HS-5 (cell line): ENCODE measurements around the gene TPMT.

ENCODE experiments used
- DNase-seq: peaks from one replicate; pipeline ENCODE4 v3.0.0-alpha.2; 2012; ENCODE audit warnings: low read depth

TPMT gene

GRCh38 chr6:18115356-18115755, 39.5 kb downstream of the TPMT start:
- no peak for DNase-seq

- no peak for DNase-seq
These were observed 44.7 kb downstream of the TPMT start for GRCh38 chr6:18110162-18110561.

GRCh38 chr6:18107061-18107460, 47.8 kb downstream of the TPMT start:
- DNase-seq: no peak

GRCh38 chr6:18102783-18103509, 51.9 kb downstream of the TPMT start:
- DNase-seq: no peak

- no peak for DNase-seq
These were observed 53.0 kb downstream of the TPMT start for GRCh38 chr6:18101873-18102272.

GRCh38 chr6:18101271-18101670, 53.6 kb downstream of the TPMT start:
- no peak for DNase-seq

GRCh38 chr6:18100296-18100695, 54.6 kb downstream of the TPMT start:
- no peak for DNase-seq

GRCh38 chr6:18099511-18099910, 55.4 kb downstream of the TPMT start:
- no peak for DNase-seq

- no peak for DNase-seq
These were observed 58.5 kb downstream of the TPMT start for GRCh38 chr6:18096423-18096822.

- DNase-seq: no peak
These were observed 63.5 kb downstream of the TPMT start for GRCh38 chr6:18091382-18091781.

- DNase-seq: no peak
These were observed 64.5 kb downstream of the TPMT start for GRCh38 chr6:18090349-18090786.

- no peak for DNase-seq
These were observed 66.2 kb downstream of the TPMT start for GRCh38 chr6:18088419-18089296.

- DNase-seq: no peak
These were observed 67.3 kb downstream of the TPMT start for GRCh38 chr6:18087396-18088165.

GRCh38 chr6:18081025-18081668, 73.7 kb downstream of the TPMT start:
- no peak for DNase-seq

GRCh38 chr6:18080544-18080943, 74.3 kb downstream of the TPMT start:
- DNase-seq: no peak

- DNase-seq: no peak
These were observed 76.0 kb downstream of the TPMT start for GRCh38 chr6:18078866-18079265.
